ENCODE measurements around the gene ROM1. TPM values are rescaled to one million over a fixed set of nuclear protein-coding genes. Genes with fewer than 3 reads are reported as not detected.

ROM1 gene
- total RNA-seq, 1 experiment from 2014 or later: 2.7 TPM

DNA sequence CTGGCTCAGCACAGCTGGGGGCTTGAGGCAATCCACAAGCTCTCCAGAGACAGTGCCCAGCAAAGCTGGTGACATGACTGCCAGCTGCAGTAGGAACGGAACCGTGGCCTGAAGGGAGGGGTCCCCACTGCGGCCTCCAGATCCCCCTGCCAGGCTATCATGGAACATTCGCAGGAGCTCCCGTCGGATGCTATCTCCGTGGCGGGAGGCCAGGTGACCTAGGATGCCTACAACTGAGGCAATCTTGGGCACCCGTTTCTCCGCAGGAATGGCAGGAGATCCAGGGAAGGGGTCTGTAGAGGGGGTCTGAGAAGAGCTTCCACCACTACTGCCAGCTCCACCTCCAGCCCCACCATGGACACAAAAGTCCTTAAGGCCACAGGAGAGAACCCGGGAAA lies 35.9 kb downstream of the ROM1 start:
- Histone ChIP-seq H3K4me1 (ENCODE audit: control insufficient read depth in 1 of 2, insufficient read depth in 2 of 2, low read length in 2 of 2) (peaks cover 12 to 35% of the 10 kb centered on the region in 2 experiments), H3K27me3 (ENCODE audit: insufficient read depth, low read length) (no peaks in the 10 kb centered on the region), H3K79me2 (ENCODE audit: insufficient read depth, low read length) (peaks cover 57% of the 10 kb centered on the region), H3K36me3 (ENCODE audit: control insufficient read depth in 1 of 2, insufficient read depth in 2 of 2, low read length in 2 of 2) (peaks cover 8 to 15% of the 10 kb centered on the region in 2 experiments; a peak in 3 of 4 replicates), H3K4me3 (replicated peaks in 1 of 2; ENCODE audit: low read depth in 1 of 2, low read length in 2 of 2) (no peak overlapping the region), H2AFZ (ENCODE audit: low read depth, low read length, poor library complexity, severe bottlenecking) (no peak overlapping the region), H3K9me2 (ENCODE audit: insufficient read depth) (no peaks in the 10 kb centered on the region), H3K9me3 (ENCODE audit: control insufficient read depth in 1 of 2, insufficient read depth in 1 of 2, low read depth in 1 of 2, low read length in 2 of 2) (no peaks in the 10 kb centered on the region), H4K20me1 (ENCODE audit: insufficient read depth) (no peaks in the 10 kb centered on the region), H3K4me2 (ENCODE audit: low read length) (no peak overlapping the region), H3K9ac (ENCODE audit: low read length) (no peak overlapping the region), H3K27ac (ENCODE audit: low read depth, low read length) (no peak overlapping the region)
- ChIA-PET CTCF (no interaction called here), POLR2A (interaction anchor here (14.1 kb wide), 1 partner anchor 17 kb away, joined by 195 read pairs; the partner anchor contains the start of genes C11orf98 and CSKMT), RAD21 (ENCODE audit: low non-redundant PET in 1 of 2, low total read pairs in 2 of 2, uncharacterized antibody in 2 of 2, unreplicated experiment in 2 of 2) (no interaction called here)
- no peak for ATAC-seq
- TF ChIP-seq EZH2 (IDR thresholded peaks at IDR 0.05): no peak
- no peak for TF ChIP-seq ELF1 (IDR thresholded peaks at IDR 0.05; ENCODE audit: borderline replicate concordance, low read depth)
- TF ChIP-seq, protein P1, sequence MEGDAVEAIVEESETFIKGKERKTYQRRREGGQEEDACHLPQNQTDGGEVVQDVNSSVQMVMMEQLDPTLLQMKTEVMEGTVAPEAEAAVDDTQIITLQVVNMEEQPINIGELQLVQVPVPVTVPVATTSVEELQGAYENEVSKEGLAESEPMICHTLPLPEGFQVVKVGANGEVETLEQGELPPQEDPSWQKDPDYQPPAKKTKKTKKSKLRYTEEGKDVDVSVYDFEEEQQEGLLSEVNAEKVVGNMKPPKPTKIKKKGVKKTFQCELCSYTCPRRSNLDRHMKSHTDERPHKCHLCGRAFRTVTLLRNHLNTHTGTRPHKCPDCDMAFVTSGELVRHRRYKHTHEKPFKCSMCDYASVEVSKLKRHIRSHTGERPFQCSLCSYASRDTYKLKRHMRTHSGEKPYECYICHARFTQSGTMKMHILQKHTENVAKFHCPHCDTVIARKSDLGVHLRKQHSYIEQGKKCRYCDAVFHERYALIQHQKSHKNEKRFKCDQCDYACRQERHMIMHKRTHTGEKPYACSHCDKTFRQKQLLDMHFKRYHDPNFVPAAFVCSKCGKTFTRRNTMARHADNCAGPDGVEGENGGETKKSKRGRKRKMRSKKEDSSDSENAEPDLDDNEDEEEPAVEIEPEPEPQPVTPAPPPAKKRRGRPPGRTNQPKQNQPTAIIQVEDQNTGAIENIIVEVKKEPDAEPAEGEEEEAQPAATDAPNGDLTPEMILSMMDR (IDR thresholded peaks at IDR 0.05 in 2 of 3, conservative IDR thresholded peaks at IDR 0.05 in 1 of 3; ENCODE audit: borderline replicate concordance in 1 of 3, insufficient read depth in 1 of 3, low read depth in 2 of 3, low read length in 2 of 3): no peak
- no peak for TF ChIP-seq SRF (IDR thresholded peaks at IDR 0.05; ENCODE audit: low read depth)
- TF ChIP-seq SIN3A (IDR thresholded peaks at IDR 0.05; ENCODE audit: low read depth): no peak
- TF ChIP-seq, protein P2, sequence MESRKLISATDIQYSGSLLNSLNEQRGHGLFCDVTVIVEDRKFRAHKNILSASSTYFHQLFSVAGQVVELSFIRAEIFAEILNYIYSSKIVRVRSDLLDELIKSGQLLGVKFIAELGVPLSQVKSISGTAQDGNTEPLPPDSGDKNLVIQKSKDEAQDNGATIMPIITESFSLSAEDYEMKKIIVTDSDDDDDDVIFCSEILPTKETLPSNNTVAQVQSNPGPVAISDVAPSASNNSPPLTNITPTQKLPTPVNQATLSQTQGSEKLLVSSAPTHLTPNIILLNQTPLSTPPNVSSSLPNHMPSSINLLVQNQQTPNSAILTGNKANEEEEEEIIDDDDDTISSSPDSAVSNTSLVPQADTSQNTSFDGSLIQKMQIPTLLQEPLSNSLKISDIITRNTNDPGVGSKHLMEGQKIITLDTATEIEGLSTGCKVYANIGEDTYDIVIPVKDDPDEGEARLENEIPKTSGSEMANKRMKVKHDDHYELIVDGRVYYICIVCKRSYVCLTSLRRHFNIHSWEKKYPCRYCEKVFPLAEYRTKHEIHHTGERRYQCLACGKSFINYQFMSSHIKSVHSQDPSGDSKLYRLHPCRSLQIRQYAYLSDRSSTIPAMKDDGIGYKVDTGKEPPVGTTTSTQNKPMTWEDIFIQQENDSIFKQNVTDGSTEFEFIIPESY (IDR thresholded peaks at IDR 0.05; ENCODE audit: extremely low read depth, insufficient replicate concordance, low read length): no peak
- no peak for TF ChIP-seq RAD21 (IDR thresholded peaks at IDR 0.05; ENCODE audit: low read depth)
- TF ChIP-seq, protein P3, sequence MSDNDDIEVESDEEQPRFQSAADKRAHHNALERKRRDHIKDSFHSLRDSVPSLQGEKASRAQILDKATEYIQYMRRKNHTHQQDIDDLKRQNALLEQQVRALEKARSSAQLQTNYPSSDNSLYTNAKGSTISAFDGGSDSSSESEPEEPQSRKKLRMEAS (IDR thresholded peaks at IDR 0.05): no peak
- no peak for TF ChIP-seq FOSL1 (IDR thresholded peaks at IDR 0.05; ENCODE audit: low read depth)
- TF ChIP-seq SP1 (IDR thresholded peaks at IDR 0.05; ENCODE audit: low read depth): no peak
- TF ChIP-seq, protein P4, sequence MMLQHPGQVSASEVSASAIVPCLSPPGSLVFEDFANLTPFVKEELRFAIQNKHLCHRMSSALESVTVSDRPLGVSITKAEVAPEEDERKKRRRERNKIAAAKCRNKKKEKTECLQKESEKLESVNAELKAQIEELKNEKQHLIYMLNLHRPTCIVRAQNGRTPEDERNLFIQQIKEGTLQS (IDR thresholded peaks at IDR 0.05): no peak
- no peak for TF ChIP-seq TCF7L2 (IDR thresholded peaks at IDR 0.05; ENCODE audit: borderline replicate concordance, extremely low read depth, insufficient read depth, insufficient read length)
- TF ChIP-seq EGR1 (IDR thresholded peaks at IDR 0.05; ENCODE audit: low read depth): no peak
- TF ChIP-seq ZFX (IDR thresholded peaks at IDR 0.05): no peak
- no peak for TF ChIP-seq CBX3 (IDR thresholded peaks at IDR 0.05; ENCODE audit: low read depth)
- TF ChIP-seq CEBPB (IDR thresholded peaks at IDR 0.05; ENCODE audit: low read depth): no peak
- no peak for TF ChIP-seq JUND (IDR thresholded peaks at IDR 0.05)
- BruUV-seq (replicated peaks): no TSS peak
- DNase-seq (ENCODE audit: low read depth, low spot score): no peak
- intact Hi-C loops (cut with micrococcal nuclease): loop anchor here (5.0 kb wide), 1 partner anchor 37 kb away; the partner anchor contains the start of genes EML3 and ROM1
